ENCODE results near the gene ETNK1. TPM values are rescaled to one million over a fixed set of nuclear protein-coding genes. Genes with fewer than 3 reads are reported as not detected.

Gene ETNK1
- polyA plus RNA-seq, 2 of the 4 experiments (the other 2 are of a cell fraction), result 20.9 to 52.7 TPM

- TF ChIP-seq HMGXB4 (CRISPR knock-in tag; IDR thresholded peaks at IDR 0.05; ENCODE audit: borderline replicate concordance) (no peak), JUN (IDR thresholded peaks at IDR 0.05) (peak; percentile 52 to 54; a peak in 3 of 5 replicates), GATA3 (IDR thresholded peaks at IDR 0.05; ENCODE audit: borderline replicate concordance) (peak; percentile 69; the same call in 1 of the 2 replicates), POLR2A (IDR thresholded peaks at IDR 0.05; ENCODE audit: low read length) (no peak), BCL3 (IDR thresholded peaks at IDR 0.05) (peak; percentile 64; the same call in 1 of the 3 replicates), SREBF2 (IDR thresholded peaks at IDR 0.05) (no peak), PBX3 (IDR thresholded peaks at IDR 0.05) (no peak)
Measured at GRCh38 chr12:22598763-22599161, 26.2 kb upstream of the ETNK1 start (continued).

GRCh38 chr12:22600181-22600580 is 24.8 kb upstream of the ETNK1 start:
- 93% methylated on average over 4 of the region's 4 CpGs for WGBS (ENCODE audit: missing lambda C conversion rate)
- Histone ChIP-seq H3K4me3 (no peak overlapping the region), H3K4me2 (no peak overlapping the region), H3K9me3 (no peaks in the 10 kb centered on the region), H3K4me1 (peaks cover 43% of the 10 kb centered on the region), H3K27ac (peak overlapping the region; percentile 50 to 73; a peak in 5 of 6 replicates)
- no peak for FAIRE-seq
- CTCF ChIA-PET, result interaction anchor here (1.0 kb wide), 1 partner anchor 56 kb away, joined by 3 read pairs; the partner anchor contains the start of gene C2CD5
- no peak for ATAC-seq
- no peak for DNase-seq (ENCODE audit: low read depth in 1 of 2, low spot score in 1 of 2)
- no peak for TF ChIP-seq KDM5A (IDR thresholded peaks at IDR 0.05)
- POLR2A ChIA-PET, result no interaction called here

- TF ChIP-seq HOXB5 (CRISPR knock-in tag; IDR thresholded peaks at IDR 0.05) (no peak), HES2 (IDR thresholded peaks at IDR 0.05) (no peak), FOSL2 (IDR thresholded peaks at IDR 0.05) (no peak), FOSL2 (CRISPR knock-in tag; IDR thresholded peaks at IDR 0.05) (no peak), RARB (CRISPR knock-in tag; IDR thresholded peaks at IDR 0.05) (no peak), HMGXB4 (CRISPR knock-in tag; IDR thresholded peaks at IDR 0.05; ENCODE audit: borderline replicate concordance) (no peak), POLR2A (IDR thresholded peaks at IDR 0.05; ENCODE audit: low read length) (no peak), PHF8 (IDR thresholded peaks at IDR 0.05; ENCODE audit: borderline replicate concordance, low read depth) (no peak), NR3C1 (IDR thresholded peaks at IDR 0.05) (no peak), KDM1A (IDR thresholded peaks at IDR 0.05; ENCODE audit: low read depth) (no peak), EHMT2 (IDR thresholded peaks at IDR 0.05; ENCODE audit: low read depth) (no peak)
- ATAC-seq (no peak), DNase-seq (ENCODE audit: low read depth in 1 of 2, low spot score in 1 of 2) (no peak), FAIRE-seq (no peak)
- no peak overlapping the region for H3K27ac ChIP-seq
- no peak overlapping the region for H3K4me2 ChIP-seq
- 52% methylated on average over 4 of the region's 4 CpGs for WGBS (ENCODE audit: missing lambda C conversion rate)
- no peaks in the 10 kb centered on the region for H3K9me3 ChIP-seq
- ChIA-PET CTCF (interaction anchor here (1.0 kb wide), 1 partner anchor 109 kb away, joined by 3 read pairs; no protein-coding TSS in a partner anchor), POLR2A (no interaction called here)
- no peak overlapping the region for H3K4me3 ChIP-seq
- no peaks in the 10 kb centered on the region for H3K4me1 ChIP-seq
Measured at GRCh38 chr12:22609501-22609900, 15.5 kb upstream of the ETNK1 start.
